Central memory CD8-positive, alpha-beta T cell (primary cell): ENCODE data around the gene EXOC6B.
"Not testable (repeated sequence)": the region's sequence is repeated elsewhere in the genome, so short reads cannot be mapped to it uniquely, and the experiment has no call there.

Experiments used
- ATAC-seq: fragments of 150-1000 bp; cut with Tn5 transposase; replicated peaks from 2 replicates; pipeline ENCODE4 v1.10.0; 2022; ENCODE audit warnings: mild to moderate bottlenecking, moderate FRiP score, moderate number of reproducible peaks; ENCODE audit not compliant: poor library complexity, severe bottlenecking; ENCODE audit errors: extremely low read depth
- DNase-seq, 2 donors: peaks; one replicate each; pipeline ENCODE4 v3.0.0; 2021; ENCODE audit warnings: low spot score in 2 of 2
- H3K27ac Mint-ChIP-seq: one replicate; pipeline ENCODE4 v1.8.0; 2022; ENCODE audit warnings: low read depth, mild to moderate bottlenecking, moderate library complexity, mixed read lengths
- H3K27me3 Mint-ChIP-seq: one replicate; pipeline ENCODE4 v1.8.0; 2022; ENCODE audit warnings: mixed read lengths
- H3K36me3 Mint-ChIP-seq: one replicate; pipeline ENCODE4 v1.8.0; 2022; ENCODE audit warnings: mild to moderate bottlenecking, moderate library complexity, mixed read lengths; ENCODE audit not compliant: insufficient read depth
- H3K4me1 Mint-ChIP-seq: one replicate; pipeline ENCODE4 v1.8.0; 2022; ENCODE audit warnings: mixed read lengths
- H3K4me3 Mint-ChIP-seq: one replicate; pipeline ENCODE4 v1.8.0; 2022; ENCODE audit warnings: mild to moderate bottlenecking, moderate library complexity, mixed read lengths
- H3K9me3 Mint-ChIP-seq: one replicate; pipeline ENCODE4 v1.8.0; 2022; ENCODE audit warnings: mixed read lengths

The EXOC6B gene

DNA sequence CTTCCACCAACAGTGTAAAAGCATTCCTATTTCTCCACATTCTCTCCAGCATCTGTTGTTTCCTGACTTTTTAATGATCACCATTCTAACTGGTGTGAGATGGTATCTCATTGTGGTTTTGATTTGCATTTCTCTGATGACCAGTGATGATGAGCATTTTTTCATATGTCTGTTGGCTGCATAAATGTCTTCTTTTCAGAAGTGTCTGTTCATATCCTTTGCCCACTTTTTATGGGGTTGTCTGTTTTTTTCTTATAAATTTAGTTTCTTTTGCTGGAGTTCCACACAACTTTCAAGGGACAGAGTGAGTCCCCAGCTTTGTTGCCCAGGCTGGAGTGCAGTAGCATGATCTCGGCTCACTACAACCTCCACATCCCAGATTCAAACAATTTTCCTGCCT is 270.5 kb downstream of the EXOC6B start:
- not testable (repeated sequence) for ATAC-seq, H3K4me1 Mint-ChIP-seq

DNA sequence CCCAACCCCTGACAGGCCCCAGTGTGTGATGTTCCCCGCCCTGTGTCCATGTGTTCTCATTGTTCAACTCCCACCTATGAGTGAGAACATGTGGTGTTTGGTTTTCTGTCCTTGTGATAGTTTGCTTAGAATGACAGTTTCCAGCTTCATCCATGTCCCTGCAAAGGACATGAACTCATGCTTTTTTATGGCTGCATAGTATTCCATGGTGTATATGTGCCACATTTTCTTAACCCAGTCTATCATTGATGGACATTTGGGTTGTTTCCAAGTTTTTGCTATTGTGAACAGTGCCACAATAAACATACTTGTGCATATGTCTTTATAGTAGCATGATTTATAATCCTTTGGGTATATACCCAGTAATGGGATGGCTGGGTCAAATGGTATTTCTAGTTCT is 270.9 kb downstream of the EXOC6B start:
- not testable (repeated sequence) for H3K36me3 Mint-ChIP-seq, ATAC-seq, H3K4me1 Mint-ChIP-seq, H3K27ac Mint-ChIP-seq, H3K9me3 Mint-ChIP-seq, DNase-seq, H3K27me3 Mint-ChIP-seq, H3K4me3 Mint-ChIP-seq

More for the DNA sequence above, 270.5 kb downstream of the EXOC6B start:
- not testable (repeated sequence) for H3K4me3 Mint-ChIP-seq, H3K36me3 Mint-ChIP-seq, DNase-seq, H3K27me3 Mint-ChIP-seq, H3K9me3 Mint-ChIP-seq, H3K27ac Mint-ChIP-seq

DNA sequence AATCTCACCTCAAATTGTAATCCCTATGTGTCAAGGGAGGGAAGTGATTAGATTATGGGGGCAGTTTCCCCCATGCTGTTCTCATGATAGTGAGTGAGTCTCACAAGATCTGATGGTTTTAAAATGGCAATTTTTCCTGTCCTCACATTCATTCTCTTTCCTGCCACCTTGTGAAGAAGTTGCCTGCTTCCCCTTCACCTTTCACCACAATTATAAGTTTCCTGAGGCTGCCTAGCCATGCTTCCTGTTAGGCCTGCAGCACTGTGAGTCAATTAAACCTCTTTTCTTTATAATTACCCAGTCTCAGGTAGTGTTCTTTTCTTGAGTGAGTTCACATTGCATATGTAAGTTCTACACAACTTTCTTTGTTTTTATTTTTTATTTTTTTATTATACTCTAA is 271.5 kb downstream of the EXOC6B start:
- Mint-ChIP-seq H3K27ac (no peak overlapping the region), H3K9me3 (peaks cover 5% of the 10 kb centered on the region)

DNA sequence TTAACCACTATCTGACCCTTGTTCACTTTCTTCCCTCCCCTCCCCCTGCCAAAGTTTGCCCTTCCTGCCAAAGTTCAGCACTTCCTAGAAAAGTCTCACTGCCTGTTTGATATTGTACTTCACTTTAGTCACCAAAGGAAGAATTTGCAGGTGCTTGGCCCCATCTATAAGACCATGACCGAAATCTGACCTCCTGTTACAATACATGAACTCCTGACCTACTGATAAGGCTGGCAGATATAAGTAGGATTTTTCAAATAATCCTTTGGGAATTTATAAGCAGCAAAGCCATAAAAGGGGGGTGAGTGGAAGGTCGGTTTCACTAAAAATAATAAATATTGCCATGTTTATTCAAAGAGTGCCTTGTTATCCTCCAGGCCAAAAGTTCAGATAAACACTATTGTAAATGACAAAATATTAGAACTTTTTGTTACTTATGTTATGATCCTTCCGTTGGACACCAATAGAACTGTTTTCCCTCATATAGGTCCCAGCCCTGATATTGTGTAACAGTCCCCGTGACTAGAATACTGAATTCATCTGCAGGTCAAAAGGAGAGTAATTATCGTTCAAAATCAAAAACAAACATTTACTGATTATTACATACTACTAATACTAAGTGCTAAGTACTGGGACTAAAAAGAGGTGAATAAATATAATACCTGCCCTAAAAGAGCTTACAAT is 277.6 kb downstream of the EXOC6B start:
- no peaks in the 10 kb centered on the region for H3K4me1 Mint-ChIP-seq
- H3K27ac Mint-ChIP-seq, result no peak overlapping the region
- ATAC-seq (no peak), DNase-seq (no peak)
- H3K4me3 Mint-ChIP-seq, result no peak overlapping the region
- H3K36me3 Mint-ChIP-seq, result no peaks in the 10 kb centered on the region
- no peaks in the 10 kb centered on the region for H3K27me3 Mint-ChIP-seq
- H3K9me3 Mint-ChIP-seq, result no peaks in the 10 kb centered on the region

More for the DNA sequence above, 271.5 kb downstream of the EXOC6B start:
- no peak for DNase-seq
- Mint-ChIP-seq H3K4me3 (no peak overlapping the region), H3K36me3 (peaks cover 7% of the 10 kb centered on the region), H3K4me1 (no peaks in the 10 kb centered on the region), H3K27me3 (no peaks in the 10 kb centered on the region)
- no peak for ATAC-seq

DNA sequence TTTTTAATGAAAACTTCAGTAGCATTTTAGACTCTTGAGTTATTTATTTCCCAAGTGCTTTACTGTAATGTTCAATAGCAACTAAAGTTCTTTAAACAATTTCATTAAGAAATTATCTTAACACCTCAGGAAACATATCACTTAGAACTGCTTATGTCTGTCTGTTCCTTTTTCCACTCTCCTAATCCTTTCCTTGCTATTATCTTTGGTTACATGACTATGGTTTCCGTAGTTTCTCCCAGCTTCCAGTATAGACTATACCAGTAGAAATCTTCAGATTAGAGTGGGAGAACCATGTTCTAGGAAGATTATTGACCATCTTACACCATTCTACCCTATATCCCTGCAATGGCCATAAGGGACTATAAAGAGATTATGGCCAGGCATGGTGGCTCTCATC is 280.0 kb downstream of the EXOC6B start:
- Mint-ChIP-seq H3K4me1 (no peaks in the 10 kb centered on the region), H3K27ac (no peak overlapping the region), H3K36me3 (no peaks in the 10 kb centered on the region), H3K4me3 (no peak overlapping the region), H3K27me3 (no peaks in the 10 kb centered on the region), H3K9me3 (no peaks in the 10 kb centered on the region)
- DNase-seq, result no peak
- no peak for ATAC-seq

DNA sequence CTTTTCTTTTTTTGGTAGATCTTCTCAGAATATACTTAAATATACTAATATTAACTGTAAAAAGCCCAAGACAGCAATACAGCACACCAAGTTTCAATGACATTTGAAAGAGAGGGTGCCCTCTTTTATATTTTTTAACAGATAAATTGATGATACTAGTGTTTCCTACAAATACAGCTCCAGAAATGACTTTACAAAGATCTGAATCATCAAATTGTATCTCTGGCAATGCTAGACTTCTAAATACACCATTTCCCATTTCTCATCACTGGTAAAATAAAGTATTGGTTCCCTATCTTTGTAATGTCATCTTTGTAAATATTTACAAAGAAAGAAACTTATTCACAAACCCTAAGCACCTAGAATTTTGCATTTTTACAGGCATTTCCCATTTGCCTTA is 281.3 kb downstream of the EXOC6B start:
- Mint-ChIP-seq H3K4me1 (no peaks in the 10 kb centered on the region), H3K36me3 (no peaks in the 10 kb centered on the region), H3K4me3 (no peak overlapping the region), H3K27me3 (no peaks in the 10 kb centered on the region), H3K27ac (no peak overlapping the region), H3K9me3 (no peaks in the 10 kb centered on the region)
- DNase-seq, result no peak
- no peak for ATAC-seq

DNA sequence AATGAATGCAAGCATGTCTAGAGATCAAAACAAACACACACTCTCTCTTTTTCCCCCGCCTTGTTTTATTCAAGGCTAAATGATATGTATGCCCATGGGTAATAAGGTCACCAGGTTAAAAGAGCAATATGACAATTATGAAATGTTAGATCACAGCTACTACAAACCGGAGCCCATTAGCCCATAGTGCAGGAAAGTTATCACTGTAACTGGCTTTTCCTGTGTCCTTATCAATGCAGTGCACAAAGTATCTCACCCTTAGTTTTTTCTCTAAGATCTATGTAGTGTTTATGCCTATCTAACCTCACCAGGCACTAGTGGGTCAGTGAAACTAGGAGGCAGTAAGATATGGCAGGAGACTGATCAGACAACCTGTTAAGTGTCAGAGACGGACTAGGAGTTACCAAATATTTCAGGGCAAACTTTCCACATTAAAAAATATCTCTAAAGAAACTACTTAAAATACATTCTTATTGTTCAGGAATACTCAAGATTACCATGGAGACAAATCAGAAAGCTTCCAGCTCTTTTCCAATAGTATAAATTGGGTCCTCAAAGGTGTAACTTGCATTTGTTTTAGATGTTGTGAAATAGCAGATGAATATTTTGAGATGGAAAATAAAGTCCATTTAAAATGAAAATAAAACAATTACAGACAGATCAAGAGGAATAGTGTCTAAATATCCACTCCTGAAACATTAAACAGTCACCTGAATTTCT is 282.2 kb downstream of the EXOC6B start:
- no peak for ATAC-seq
- H3K4me1 Mint-ChIP-seq, result no peaks in the 10 kb centered on the region
- H3K27ac Mint-ChIP-seq, result no peak overlapping the region
- no peaks in the 10 kb centered on the region for H3K9me3 Mint-ChIP-seq
- no peak for DNase-seq
- H3K4me3 Mint-ChIP-seq, result no peak overlapping the region
- H3K27me3 Mint-ChIP-seq, result no peaks in the 10 kb centered on the region
- H3K36me3 Mint-ChIP-seq, result no peaks in the 10 kb centered on the region

DNA sequence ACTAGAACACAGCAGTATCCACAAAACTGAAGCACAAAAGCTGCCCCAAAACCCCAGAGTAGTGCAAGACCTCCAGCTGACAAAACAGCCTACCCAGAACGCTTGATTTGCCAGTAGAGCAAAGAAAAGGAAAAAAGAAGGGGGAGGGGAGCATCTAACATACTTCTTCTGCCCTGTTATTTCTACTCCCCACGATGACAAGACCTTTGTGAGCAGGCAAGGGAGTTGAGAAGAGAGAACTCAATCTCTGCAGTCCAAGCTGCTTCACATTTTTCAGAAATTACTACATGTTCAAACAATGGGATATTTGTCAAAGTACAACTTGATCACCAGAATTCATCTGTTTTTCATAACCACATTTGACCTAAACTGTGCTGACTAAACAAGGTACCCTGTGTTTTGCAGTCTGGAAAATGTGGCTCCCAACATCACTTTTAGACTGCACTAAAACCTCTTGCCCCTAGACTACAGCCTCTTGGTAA is 286.7 kb downstream of the EXOC6B start:
- Mint-ChIP-seq H3K4me1 (no peaks in the 10 kb centered on the region), H3K36me3 (no peaks in the 10 kb centered on the region), H3K27me3 (no peaks in the 10 kb centered on the region), H3K4me3 (no peak overlapping the region), H3K9me3 (no peaks in the 10 kb centered on the region), H3K27ac (no peak overlapping the region)
- ATAC-seq (no peak), DNase-seq (no peak)

DNA sequence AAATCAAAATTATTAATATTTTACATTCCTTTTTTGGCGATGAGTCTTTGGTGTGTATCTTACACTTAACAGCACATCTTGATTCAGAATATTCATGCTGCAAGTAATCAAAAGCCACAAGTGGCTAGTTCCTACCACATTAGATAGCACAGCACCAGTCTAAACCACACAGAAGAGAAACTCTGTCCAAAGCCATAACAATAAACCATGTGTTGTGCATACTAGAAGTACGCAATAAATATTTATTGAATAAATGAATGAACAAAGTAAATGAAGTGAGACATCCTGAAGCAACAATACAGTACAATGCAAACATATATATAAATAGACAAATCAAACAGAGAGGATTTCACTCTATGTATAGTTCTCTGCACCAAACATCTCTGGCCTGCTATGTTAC is 287.3 kb downstream of the EXOC6B start:
- no peaks in the 10 kb centered on the region for H3K4me1 Mint-ChIP-seq
- H3K27me3 Mint-ChIP-seq, result no peaks in the 10 kb centered on the region
- DNase-seq, result no peak
- no peak overlapping the region for H3K27ac Mint-ChIP-seq
- H3K36me3 Mint-ChIP-seq, result no peaks in the 10 kb centered on the region
- H3K4me3 Mint-ChIP-seq, result no peak overlapping the region
- ATAC-seq, result no peak
- no peaks in the 10 kb centered on the region for H3K9me3 Mint-ChIP-seq

DNA sequence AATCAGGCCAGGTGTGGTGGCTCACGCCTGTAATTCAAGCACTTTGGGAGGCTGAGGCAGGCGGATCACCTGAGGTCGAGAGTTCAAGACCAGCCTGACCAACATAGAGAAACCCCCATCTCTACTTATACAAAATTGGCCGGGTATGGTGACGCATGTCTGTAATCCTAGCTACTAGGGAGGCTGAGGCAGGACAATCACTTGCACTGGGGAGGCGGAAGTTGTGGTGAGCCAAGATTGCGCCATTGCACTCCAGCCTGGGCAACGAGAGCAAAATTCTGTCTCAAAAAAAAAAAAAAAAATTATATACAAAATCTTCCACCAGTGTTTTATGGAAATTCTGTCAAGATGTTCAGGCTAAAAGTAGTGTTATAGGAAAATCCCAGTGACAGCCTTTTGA is 290.2 kb downstream of the EXOC6B start:
- not testable (repeated sequence) for H3K4me3 Mint-ChIP-seq, H3K9me3 Mint-ChIP-seq, H3K4me1 Mint-ChIP-seq, DNase-seq, H3K36me3 Mint-ChIP-seq, H3K27ac Mint-ChIP-seq, ATAC-seq, H3K27me3 Mint-ChIP-seq

DNA sequence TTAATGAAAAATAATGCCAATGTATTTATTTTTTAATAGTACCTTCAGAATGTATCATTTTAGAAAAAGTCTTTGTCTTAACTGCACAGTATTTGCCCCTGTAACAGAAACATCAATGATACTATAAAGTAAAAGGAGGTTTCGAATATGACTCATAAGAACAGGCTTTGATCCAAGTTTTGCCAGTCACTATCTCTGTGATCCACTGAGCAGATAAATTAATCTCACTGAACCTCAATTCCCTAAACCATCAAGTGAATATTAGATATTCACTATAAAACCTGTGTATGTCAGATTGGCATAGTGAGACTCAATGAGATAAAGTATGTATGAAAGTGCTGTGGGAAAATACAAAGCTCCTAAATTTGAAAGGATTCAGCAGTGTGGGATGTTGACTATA is 292.1 kb downstream of the EXOC6B start:
- Mint-ChIP-seq H3K4me3 (no peak overlapping the region), H3K27me3 (no peaks in the 10 kb centered on the region), H3K9me3 (no peaks in the 10 kb centered on the region), H3K27ac (no peak overlapping the region), H3K36me3 (no peaks in the 10 kb centered on the region), H3K4me1 (no peaks in the 10 kb centered on the region)
- no peak for DNase-seq
- no peak for ATAC-seq

DNA sequence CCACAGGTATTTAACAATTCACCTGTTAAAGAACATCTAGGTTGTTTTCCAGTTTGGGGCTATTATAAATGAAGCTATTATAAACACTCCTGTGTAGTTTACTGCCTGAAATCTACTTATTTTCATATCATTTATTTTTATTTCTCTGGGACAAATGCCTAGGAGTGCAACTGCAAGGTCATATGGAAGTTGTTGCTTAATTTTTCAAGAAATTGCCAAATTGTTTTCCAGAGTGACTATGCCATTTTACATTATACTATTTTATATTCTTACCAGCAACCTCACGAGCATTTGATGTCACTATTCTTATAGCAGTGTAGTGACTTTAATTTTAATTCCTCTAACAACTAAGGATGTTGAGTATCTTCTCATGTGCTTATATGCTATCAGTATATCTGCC is 298.4 kb downstream of the EXOC6B start:
- Mint-ChIP-seq H3K36me3 (no peaks in the 10 kb centered on the region), H3K27me3 (no peaks in the 10 kb centered on the region), H3K9me3 (no peaks in the 10 kb centered on the region), H3K4me3 (no peak overlapping the region), H3K27ac (no peak overlapping the region), H3K4me1 (no peaks in the 10 kb centered on the region)
- ATAC-seq, result no peak
- no peak for DNase-seq

DNA sequence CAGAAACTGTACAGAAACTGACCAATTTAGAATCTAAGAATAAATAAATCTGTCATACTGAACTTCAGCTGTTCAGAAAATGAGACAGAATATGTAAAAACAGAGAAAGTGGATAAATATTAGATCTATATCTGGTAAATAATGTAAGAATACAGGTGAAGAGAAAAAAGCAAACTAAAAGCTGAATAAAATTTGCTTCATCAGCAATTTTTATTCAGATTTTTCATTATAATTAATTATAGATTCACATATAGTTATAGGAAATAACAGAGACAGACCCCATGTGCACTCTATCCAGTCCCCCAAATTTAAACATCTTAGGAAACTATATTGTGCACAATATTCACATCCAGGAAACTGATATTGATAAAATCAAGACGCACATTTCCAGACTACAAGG is 299.2 kb downstream of the EXOC6B start:
- Mint-ChIP-seq H3K27ac (no peak overlapping the region), H3K27me3 (no peaks in the 10 kb centered on the region), H3K36me3 (no peaks in the 10 kb centered on the region), H3K4me1 (no peaks in the 10 kb centered on the region), H3K9me3 (no peaks in the 10 kb centered on the region), H3K4me3 (no peak overlapping the region)
- DNase-seq (no peak), ATAC-seq (no peak)
